ENCODE results near the gene RBCK1.

RBCK1 gene

DNA sequence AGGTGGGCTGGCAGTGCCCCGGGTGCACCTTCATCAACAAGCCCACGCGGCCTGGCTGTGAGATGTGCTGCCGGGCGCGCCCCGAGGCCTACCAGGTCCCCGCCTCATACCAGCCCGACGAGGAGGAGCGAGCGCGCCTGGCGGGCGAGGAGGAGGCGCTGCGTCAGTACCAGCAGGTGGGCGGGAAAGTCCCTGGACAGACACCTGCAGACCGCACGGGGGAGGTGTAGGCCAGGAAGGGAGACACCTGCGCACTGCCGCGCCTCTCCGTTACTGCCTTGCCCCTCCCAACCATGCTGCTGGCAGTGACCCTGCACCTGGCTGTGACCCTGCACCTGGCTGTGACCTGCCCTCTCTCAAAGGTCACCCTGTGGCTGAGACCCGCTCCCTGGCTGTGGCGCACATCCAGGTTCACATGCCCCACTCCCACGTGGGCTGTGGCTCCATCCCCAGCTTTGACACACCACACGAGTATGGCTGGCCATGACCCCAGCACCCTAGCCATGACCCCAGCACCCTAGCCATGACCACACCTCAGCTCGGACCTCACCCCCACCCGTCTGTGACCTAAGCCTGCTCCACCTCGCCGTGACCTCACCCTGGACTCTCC lies 11.6 kb downstream of the RBCK1 start:
- ChIA-PET POLR2A (no interaction called here), CTCF (interaction anchor here (1.3 to 1.6 kb wide), 2 partner anchors 13 to 37 kb away, joined by 3 read pairs; no protein-coding TSS in a partner anchor)
- TF ChIP-seq, protein P1, sequence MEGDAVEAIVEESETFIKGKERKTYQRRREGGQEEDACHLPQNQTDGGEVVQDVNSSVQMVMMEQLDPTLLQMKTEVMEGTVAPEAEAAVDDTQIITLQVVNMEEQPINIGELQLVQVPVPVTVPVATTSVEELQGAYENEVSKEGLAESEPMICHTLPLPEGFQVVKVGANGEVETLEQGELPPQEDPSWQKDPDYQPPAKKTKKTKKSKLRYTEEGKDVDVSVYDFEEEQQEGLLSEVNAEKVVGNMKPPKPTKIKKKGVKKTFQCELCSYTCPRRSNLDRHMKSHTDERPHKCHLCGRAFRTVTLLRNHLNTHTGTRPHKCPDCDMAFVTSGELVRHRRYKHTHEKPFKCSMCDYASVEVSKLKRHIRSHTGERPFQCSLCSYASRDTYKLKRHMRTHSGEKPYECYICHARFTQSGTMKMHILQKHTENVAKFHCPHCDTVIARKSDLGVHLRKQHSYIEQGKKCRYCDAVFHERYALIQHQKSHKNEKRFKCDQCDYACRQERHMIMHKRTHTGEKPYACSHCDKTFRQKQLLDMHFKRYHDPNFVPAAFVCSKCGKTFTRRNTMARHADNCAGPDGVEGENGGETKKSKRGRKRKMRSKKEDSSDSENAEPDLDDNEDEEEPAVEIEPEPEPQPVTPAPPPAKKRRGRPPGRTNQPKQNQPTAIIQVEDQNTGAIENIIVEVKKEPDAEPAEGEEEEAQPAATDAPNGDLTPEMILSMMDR (IDR thresholded peaks at IDR 0.05; ENCODE audit: control extremely low read depth, extremely low read depth, low read depth, missing control alignments): no peak
- DNase-seq (ENCODE audit: extremely low spot score): no peak

DNA sequence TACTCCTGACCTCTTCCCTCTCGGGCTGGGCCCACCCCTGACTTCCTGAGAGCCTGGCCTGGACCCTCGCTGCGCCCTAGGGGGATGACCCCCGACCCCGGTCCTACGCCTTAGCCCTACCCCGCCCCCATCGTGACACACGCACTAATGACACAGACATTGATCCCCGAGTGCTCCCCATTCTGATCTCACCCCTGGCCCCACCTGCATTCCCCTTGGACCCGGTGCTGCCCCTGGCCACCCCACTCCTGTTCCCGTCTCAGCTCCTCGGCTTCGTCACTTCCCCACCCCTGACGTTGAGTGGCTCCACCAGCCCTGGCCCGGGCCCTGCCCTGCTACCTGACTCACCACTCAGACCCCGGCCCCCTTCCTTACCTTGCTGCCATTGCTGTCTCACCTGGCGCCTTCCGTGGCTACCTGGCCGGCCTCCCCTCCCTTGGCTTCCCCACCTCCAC lies 12.1 kb downstream of the RBCK1 start:
- ChIA-PET POLR2A (no interaction called here), CTCF (interaction anchor here (1.3 to 1.6 kb wide), 2 partner anchors 13 to 36 kb away, joined by 3 read pairs; no protein-coding TSS in a partner anchor)
- peak; percentile 18 for DNase-seq (ENCODE audit: extremely low spot score)
- TF ChIP-seq, protein P1 (IDR thresholded peaks at IDR 0.05; ENCODE audit: control extremely low read depth, extremely low read depth, low read depth, missing control alignments): no peak

DNA sequence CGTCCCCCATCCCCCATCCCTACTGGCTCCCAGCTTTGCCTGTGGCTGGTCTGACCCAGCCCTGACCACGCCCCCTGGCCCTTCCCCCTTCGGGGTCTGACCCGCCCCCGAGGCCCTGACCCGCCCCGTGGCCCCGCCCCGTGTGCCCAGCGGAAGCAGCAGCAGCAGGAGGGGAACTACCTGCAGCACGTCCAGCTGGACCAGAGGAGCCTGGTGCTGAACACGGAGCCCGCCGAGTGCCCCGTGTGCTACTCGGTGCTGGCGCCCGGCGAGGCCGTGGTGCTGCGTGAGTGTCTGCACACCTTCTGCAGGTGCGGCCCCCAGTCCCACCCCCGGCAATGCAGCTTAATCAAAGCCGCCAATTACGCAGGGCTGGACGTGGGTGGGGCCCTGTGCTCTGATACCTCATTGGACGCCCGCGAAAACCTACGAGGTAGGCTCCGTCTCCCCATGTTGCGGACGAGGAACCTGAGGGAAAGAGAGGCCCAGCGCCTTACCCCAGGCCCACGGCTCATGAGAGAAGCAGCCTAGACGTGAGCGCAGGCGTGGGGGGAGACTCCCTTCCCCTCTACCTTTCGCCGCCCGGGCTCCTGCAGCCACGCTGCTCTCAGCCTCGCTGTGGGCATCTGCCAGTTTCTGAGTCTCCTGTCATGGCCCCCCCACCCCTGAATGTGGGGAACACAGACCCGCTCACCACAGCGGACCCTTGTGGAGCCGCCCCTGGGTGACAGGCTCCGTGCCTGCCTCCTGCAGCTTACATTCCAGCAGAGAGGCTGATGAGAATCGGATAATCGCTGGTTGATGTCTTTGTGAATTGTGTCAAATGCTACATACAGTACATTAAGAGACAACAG lies 12.8 kb downstream of the RBCK1 start:
- POLR2A ChIA-PET: no interaction called here
- TF ChIP-seq, protein P1 (IDR thresholded peaks at IDR 0.05; ENCODE audit: control extremely low read depth, extremely low read depth, low read depth, missing control alignments): no peak
- peak; percentile 35 for DNase-seq (ENCODE audit: extremely low spot score)
- CTCF ChIA-PET: interaction anchor here (1.6 kb wide), 1 partner anchor 14 kb away, joined by 3 read pairs; no protein-coding TSS in a partner anchor

DNA sequence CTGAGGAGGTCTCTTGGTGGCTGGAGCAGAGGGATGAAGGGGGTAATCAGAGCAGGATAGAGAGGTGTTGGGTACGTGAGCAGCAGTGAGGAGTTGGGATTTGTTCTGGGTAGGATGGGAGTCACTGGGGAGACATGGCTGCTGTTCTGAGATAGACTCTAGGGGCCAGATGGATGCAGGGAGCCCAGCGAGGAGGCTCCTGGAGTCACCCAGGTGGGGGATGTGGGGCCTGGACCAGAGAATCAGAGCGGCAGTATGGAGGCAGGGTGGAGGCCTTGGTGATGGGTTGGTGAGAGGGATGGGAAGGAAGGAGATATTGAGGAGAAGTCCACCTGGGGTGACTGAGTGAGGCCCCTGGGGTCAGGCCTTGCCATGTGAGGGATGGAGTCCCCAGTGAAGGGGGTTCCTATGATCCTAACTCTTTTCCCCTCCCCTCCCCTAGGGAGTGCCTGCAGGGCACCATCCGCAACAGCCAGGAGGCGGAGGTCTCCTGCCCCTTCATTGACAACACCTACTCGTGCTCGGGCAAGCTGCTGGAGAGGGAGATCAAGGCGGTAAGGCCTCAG lies 13.7 kb downstream of the RBCK1 start:
- no peak for DNase-seq (ENCODE audit: extremely low spot score)
- CTCF ChIA-PET: interaction anchor here (2.0 kb wide), 1 partner anchor 67 kb away, joined by 6 read pairs; no protein-coding TSS in a partner anchor
- POLR2A ChIA-PET: no interaction called here
- TF ChIP-seq, protein P1 (IDR thresholded peaks at IDR 0.05; ENCODE audit: control extremely low read depth, extremely low read depth, low read depth, missing control alignments): no peak

DNA sequence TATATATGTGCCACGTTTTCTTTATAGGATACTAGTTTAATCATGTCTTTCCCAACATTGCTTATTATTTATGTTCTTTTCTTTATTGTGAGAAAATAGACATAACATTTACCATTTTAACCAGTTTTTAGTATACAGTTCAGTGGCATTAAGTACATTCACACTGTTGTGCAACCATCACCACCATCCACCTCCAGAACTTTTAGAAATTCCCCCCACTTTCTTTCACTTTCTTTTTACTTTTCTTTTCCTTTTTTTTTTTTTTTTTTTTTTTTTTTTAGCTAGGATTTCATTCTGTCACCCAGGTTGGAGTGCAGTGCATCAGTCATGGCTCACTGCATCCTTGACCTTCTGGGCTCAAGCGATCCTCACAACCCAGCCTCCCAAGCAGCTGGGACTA lies 18.5 kb downstream of the RBCK1 start:
- ChIA-PET POLR2A (no interaction called here), CTCF (interaction anchor here (1.6 to 1.8 kb wide), 2 partner anchors 10 to 23 kb away, joined by 3 to 4 read pairs; no protein-coding TSS in a partner anchor)
- TF ChIP-seq, protein P1 (IDR thresholded peaks at IDR 0.05; ENCODE audit: control extremely low read depth, extremely low read depth, low read depth, missing control alignments): no peak
- DNase-seq (ENCODE audit: extremely low spot score): no peak

DNA sequence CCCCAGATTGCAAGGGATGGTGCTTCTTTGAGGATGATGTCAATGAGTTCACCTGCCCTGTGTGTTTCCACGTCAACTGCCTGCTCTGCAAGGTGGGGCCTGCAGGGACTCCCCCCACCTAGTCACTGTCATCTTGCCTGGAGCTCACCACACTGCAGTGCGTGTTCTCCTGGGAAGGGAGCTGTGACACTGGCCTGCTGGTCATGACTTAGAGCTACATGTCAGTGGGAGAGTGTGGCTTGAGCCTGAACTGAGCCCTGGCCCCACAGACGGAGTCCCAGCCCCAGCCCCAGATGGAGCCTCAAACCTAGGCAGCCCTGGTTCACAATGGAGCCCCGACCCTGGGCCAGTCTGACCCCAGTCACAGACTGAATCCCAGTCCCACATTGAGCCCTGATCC lies 19.3 kb downstream of the RBCK1 start:
- CTCF ChIA-PET: interaction anchor here (0.9 to 1.6 kb wide), 3 partner anchors 9 to 97 kb away, joined by 3 read pairs; no protein-coding TSS in a partner anchor
- DNase-seq (ENCODE audit: extremely low spot score): no peak
- POLR2A ChIA-PET: no interaction called here
- TF ChIP-seq, protein P1 (IDR thresholded peaks at IDR 0.05; ENCODE audit: control extremely low read depth, extremely low read depth, low read depth, missing control alignments): no peak

Data from GM10248 (cell line).